GM23338 (cell line): Measurements from ENCODE around the gene NECTIN2. TPM values are rescaled to one million over a fixed set of nuclear protein-coding genes. Genes with fewer than 3 reads are reported as not detected.

Source experiments
- ATAC-seq: fragments of 200-7000 bp; cut with Tn5 transposase; 3 replicates; pipeline ENCODE4 v1.9.1; 2020
- DNase-seq: peaks from one replicate; pipeline ENCODE4 v3.0.0-alpha.2; 2015; ENCODE audit warnings: low spot score
- H2AFZ ChIP-seq: fragments of 200-600 bp; sonication (generic); 2 replicates; pipeline ENCODE4 v1.8.0; 2016; ENCODE audit warnings: antibody characterized with exemption, mild to moderate bottlenecking, moderate library complexity
- H3F3A ChIP-seq: fragments of 200-600 bp; sonication (generic); replicated peaks from 2 replicates; pipeline ENCODE4 v1.8.0; 2017; ENCODE audit warnings: antibody characterized with exemption, mixed run types, low read depth
- H3K27ac ChIP-seq: fragments of 200-600 bp; sonication (generic); 2 replicates; pipeline ENCODE4 v1.6.1; 2016; ENCODE audit warnings: low read depth
- H3K27me3 ChIP-seq: fragments of 200-600 bp; sonication (generic); 2 replicates; pipeline ENCODE4 v1.8.0; 2016; ENCODE audit warnings: mild to moderate bottlenecking, mixed run types, moderate library complexity; ENCODE audit not compliant: insufficient read depth
- H3K36me3 ChIP-seq: fragments of 200-600 bp; sonication (generic); 2 replicates; pipeline ENCODE4 v1.8.0; 2016; ENCODE audit warnings: mild to moderate bottlenecking; ENCODE audit not compliant: insufficient read depth
- H3K4me1 ChIP-seq: fragments of 200-600 bp; sonication (generic); 2 replicates; pipeline ENCODE4 v1.8.0; 2016; ENCODE audit warnings: mild to moderate bottlenecking, moderate library complexity; ENCODE audit not compliant: insufficient read depth
- H3K4me2 ChIP-seq: fragments of 200-600 bp; sonication (generic); 2 replicates; pipeline ENCODE4 v1.7.1; 2017; ENCODE audit warnings: mixed run types
- H3K4me3 ChIP-seq: fragments of 200-600 bp; sonication (generic); 2 replicates; pipeline ENCODE4 v1.6.1; 2016; ENCODE audit warnings: mixed run types
- H3K79me2 ChIP-seq: fragments of 200-600 bp; sonication (generic); replicated peaks from 2 replicates; pipeline ENCODE4 v1.8.0; 2017; ENCODE audit warnings: mild to moderate bottlenecking; ENCODE audit not compliant: insufficient read depth
- H3K9me2 ChIP-seq: fragments of 200-600 bp; sonication (generic); 2 replicates; pipeline ENCODE4 v1.8.0; 2017; ENCODE audit not compliant: insufficient read depth
- H4K20me1 ChIP-seq: fragments of 200-600 bp; sonication (generic); replicated peaks from 2 replicates; pipeline ENCODE4 v1.8.0; 2017; ENCODE audit warnings: mild to moderate bottlenecking; ENCODE audit not compliant: insufficient read depth
- H3K27ac Mint-ChIP-seq: 2 replicates; pipeline ENCODE4 v1.8.0; 2020; ENCODE audit warnings: inconsistent platforms, mild to moderate bottlenecking, moderate library complexity, mixed read lengths
- H3K27me3 Mint-ChIP-seq: 3 replicates; pipeline ENCODE4 v1.8.0; 2022; ENCODE audit warnings: low read depth, mild to moderate bottlenecking, moderate library complexity, mixed read lengths, inconsistent platforms; ENCODE audit not compliant: insufficient read depth, poor library complexity
- H3K36me3 Mint-ChIP-seq: 3 replicates; pipeline ENCODE4 v1.8.0; 2021; ENCODE audit warnings: low read depth, mild to moderate bottlenecking, inconsistent platforms, moderate library complexity, mixed read lengths
- H3K4me1 Mint-ChIP-seq: 3 replicates; pipeline ENCODE4 v1.8.0; 2020; ENCODE audit warnings: mild to moderate bottlenecking, inconsistent platforms, mixed read lengths
- H3K4me3 Mint-ChIP-seq: 3 replicates; pipeline ENCODE4 v1.8.0; 2021; ENCODE audit warnings: moderate library complexity, mild to moderate bottlenecking, inconsistent platforms, mixed read lengths
- H3K9me3 Mint-ChIP-seq: 3 replicates; pipeline ENCODE4 v1.8.0; 2020; ENCODE audit warnings: moderate library complexity, mild to moderate bottlenecking, inconsistent platforms, mixed read lengths
- CREB1 ChIP-seq: fragments of 250-450 bp; sonication (Bioruptor Pico); IDR thresholded peaks from 2 replicates; pipeline ENCODE4 v1.5.0; 2020; ENCODE audit warnings: low read depth, mild to moderate bottlenecking, moderate library complexity
- EZH2phosphoT487 ChIP-seq: fragments of 200-600 bp; sonication (generic); IDR thresholded peaks from one replicate; pipeline ENCODE4 v1.8.1; 2018; ENCODE audit warnings: antibody characterized with exemption; ENCODE audit not compliant: unreplicated experiment
- STAT1 ChIP-seq: IDR thresholded peaks from one replicate; pipeline ENCODE4 v1.6.1; 2016; ENCODE audit warnings: antibody characterized with exemption; ENCODE audit not compliant: unreplicated experiment
- polyA plus RNA-seq: library from polyadenylated mRNA; unstranded; fragments of >200 nt; fragmentation: Nextera tagmentation; extraction: Ambion mirVana; gene quantifications from 2 replicates; pipeline ENCODE4 v1.2.1, GENCODE V29; 2016
- total RNA-seq: library from RNA; depleted of rRNA; stranded (reverse); fragments of >200 nt; shearing (Covaris generic); gene quantifications from 2 replicates; pipeline ENCODE4 v1.2.3, GENCODE V29; 2014
- TF ChIP-seq, protein P1 (sequence below), 2 experiments: fragments of 200-600 bp in 1 of 2; sonication (generic) in 1 of 2; conservative IDR thresholded peaks; 2 replicates each; pipeline versions ENCODE4 v1.5.1 to v1.6.1; 2016 to 2017; ENCODE audit warnings: antibody characterized with exemption in 2 of 2, low read depth in 2 of 2, mild to moderate bottlenecking in 2 of 2, moderate library complexity in 1 of 2
- TF ChIP-seq, protein P2 (sequence below): IDR thresholded peaks from 2 replicates; pipeline ENCODE4 v1.6.1; 2016; ENCODE audit warnings: antibody characterized with exemption

NECTIN2 gene
- total and polyA plus RNA-seq, 2 experiments from 2014 or later: 109 to 230 TPM

DNA sequence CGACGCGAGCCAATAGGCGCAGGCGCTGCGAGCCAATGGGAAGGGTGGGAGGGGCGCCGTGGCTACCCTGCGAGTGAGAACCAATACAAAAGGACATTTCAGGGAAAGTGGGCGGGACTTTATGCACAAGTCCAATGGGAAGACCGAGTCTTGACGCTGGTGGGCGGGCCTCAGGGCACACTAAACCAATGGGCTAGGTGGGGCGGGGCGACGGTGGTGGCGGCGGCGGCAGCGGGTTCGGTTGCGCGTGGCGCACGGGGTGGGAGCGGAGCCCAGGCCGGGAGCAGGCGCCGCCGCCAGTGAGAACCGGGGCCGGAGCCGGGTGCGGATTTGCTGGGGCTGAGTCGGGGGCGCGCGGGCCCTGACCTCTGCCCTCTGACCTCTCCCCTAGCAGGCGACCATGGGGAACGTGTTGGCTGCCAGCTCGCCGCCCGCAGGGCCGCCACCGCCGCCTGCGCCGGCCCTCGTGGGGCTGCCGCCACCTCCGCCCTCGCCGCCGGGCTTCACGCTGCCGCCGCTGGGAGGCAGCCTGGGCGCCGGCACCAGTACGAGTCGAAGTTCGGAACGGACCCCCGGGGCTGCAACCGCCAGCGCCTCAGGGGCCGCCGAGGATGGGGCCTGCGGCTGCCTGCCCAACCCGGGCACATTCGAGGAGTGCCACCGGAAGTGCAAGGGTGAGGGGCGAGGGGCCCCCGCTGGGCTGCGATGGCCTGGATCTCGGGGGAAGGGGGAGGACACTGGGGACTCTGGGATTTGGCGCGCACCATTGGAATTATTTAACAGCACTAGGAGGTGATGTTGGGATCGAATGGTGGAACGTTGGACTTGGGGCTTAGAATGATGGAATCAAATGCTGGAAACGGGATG lies 45.2 kb downstream of the NECTIN2 start, which contains the start of gene TOMM40 (continued):
- TF ChIP-seq, protein P1, sequence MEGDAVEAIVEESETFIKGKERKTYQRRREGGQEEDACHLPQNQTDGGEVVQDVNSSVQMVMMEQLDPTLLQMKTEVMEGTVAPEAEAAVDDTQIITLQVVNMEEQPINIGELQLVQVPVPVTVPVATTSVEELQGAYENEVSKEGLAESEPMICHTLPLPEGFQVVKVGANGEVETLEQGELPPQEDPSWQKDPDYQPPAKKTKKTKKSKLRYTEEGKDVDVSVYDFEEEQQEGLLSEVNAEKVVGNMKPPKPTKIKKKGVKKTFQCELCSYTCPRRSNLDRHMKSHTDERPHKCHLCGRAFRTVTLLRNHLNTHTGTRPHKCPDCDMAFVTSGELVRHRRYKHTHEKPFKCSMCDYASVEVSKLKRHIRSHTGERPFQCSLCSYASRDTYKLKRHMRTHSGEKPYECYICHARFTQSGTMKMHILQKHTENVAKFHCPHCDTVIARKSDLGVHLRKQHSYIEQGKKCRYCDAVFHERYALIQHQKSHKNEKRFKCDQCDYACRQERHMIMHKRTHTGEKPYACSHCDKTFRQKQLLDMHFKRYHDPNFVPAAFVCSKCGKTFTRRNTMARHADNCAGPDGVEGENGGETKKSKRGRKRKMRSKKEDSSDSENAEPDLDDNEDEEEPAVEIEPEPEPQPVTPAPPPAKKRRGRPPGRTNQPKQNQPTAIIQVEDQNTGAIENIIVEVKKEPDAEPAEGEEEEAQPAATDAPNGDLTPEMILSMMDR (conservative IDR thresholded peaks at IDR 0.05; ENCODE audit: low read depth in 2 of 2): no peak
- TF ChIP-seq EZH2phosphoT487: no peak
- no peak for TF ChIP-seq STAT1
- peak; percentile 26 for TF ChIP-seq CREB1 (CRISPR knock-in tag)
- TF ChIP-seq, protein P2, sequence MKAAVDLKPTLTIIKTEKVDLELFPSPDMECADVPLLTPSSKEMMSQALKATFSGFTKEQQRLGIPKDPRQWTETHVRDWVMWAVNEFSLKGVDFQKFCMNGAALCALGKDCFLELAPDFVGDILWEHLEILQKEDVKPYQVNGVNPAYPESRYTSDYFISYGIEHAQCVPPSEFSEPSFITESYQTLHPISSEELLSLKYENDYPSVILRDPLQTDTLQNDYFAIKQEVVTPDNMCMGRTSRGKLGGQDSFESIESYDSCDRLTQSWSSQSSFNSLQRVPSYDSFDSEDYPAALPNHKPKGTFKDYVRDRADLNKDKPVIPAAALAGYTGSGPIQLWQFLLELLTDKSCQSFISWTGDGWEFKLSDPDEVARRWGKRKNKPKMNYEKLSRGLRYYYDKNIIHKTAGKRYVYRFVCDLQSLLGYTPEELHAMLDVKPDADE: no peak

DNA sequence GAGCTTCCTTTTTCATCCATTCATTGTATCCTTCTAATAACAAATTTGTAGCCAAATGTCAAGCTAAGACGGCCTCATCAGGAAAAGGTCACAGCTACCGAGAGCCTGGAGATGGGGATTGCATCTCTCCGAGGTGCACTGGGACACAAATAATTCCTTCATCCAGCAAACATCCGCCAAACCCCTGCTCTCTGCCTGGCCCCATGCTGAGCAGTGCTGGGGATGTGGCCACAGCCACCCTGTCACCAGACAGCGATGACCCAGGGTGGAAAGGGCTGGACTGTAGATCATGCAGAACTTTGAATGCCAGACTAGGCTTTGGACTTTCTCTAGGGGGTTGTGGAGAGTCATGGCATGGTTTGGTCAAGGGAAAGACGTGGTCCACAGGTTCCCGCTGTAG lies 46.8 kb downstream of the NECTIN2 start:
- TF ChIP-seq, protein P2: no peak
- TF ChIP-seq, protein P1 (conservative IDR thresholded peaks at IDR 0.05; ENCODE audit: low read depth in 2 of 2): no peak
- no peak for DNase-seq
- Mint-ChIP-seq H3K9me3 (peaks cover 3% of the 10 kb centered on the region; the same call in 2 of the 3 replicates), H3K36me3 (peaks cover 79% of the 10 kb centered on the region), H3K4me1 (peaks cover 22% of the 10 kb centered on the region), H3K27me3 (peaks cover 25% of the 10 kb centered on the region), H3K4me3 (peak overlapping the region; percentile 95), H3K27ac (peak overlapping the region; percentile 56; the same call in 1 of the 2 replicates)
- Histone ChIP-seq H2AFZ (no peak overlapping the region), H3K27ac (no peak overlapping the region; the same call in 1 of the 2 replicates), H3K27me3 (no peaks in the 10 kb centered on the region), H3K4me2 (no peak overlapping the region), H3K4me1 (peaks cover 9% of the 10 kb centered on the region; the same call in 1 of the 2 replicates), H3K4me3 (no peak overlapping the region), H4K20me1 (peaks cover 41% of the 10 kb centered on the region), H3F3A (peaks cover 29% of the 10 kb centered on the region), H3K36me3 (peaks cover 45% of the 10 kb centered on the region), H3K79me2 (peaks cover 38% of the 10 kb centered on the region), H3K9me2 (no peaks in the 10 kb centered on the region)
- ATAC-seq: no peak
